HCT116 (cell line): Measurements from ENCODE around the gene GARIN5A. TPM values are rescaled to one million over a fixed set of nuclear protein-coding genes. Genes with fewer than 3 reads are reported as not detected.

Experiments used
- ATAC-seq: fragments of 200-7000 bp; cut with Tn5 transposase; 2 replicates; pipeline ENCODE4 v1.9.1; 2020; ENCODE audit warnings: mild to moderate bottlenecking, moderate library complexity
- BruUV-seq: library from RNA; stranded (reverse); fragments of 400-500 nt; replicated peaks from 2 replicates; lab custom pipeline; 2021; lab: Mats Ljungman, UMichigan
- CTCF ChIA-PET: fragments of 300-600 bp; sonication (Branson Sonifier 250); formaldehyde crosslinking; loops from one replicate; lab custom pipeline; 2021; ENCODE audit warnings: antibody characterized with exemption; lab: Charles Lee
- POLR2A ChIA-PET: fragments of 300-600, 350-600 bp; sonication (Branson Sonifier 250); formaldehyde crosslinking; loops from one replicate; lab custom pipeline; 2021; ENCODE audit warnings: antibody characterized with exemption; lab: Charles Lee
- RAD21 ChIA-PET, 2 experiments: fragments of 300-600 bp; sonication (Branson Sonifier 250); formaldehyde crosslinking; loops; one replicate each; lab custom pipeline; 2023; ENCODE audit warnings: low total read pairs in 2 of 2; ENCODE audit not compliant: uncharacterized antibody in 2 of 2, unreplicated experiment in 2 of 2, low non-redundant PET in 1 of 2; lab: Charles Lee
- DNase-seq: peaks from one replicate; pipeline ENCODE4 v3.0.0-alpha.2; 2010; ENCODE audit warnings: low read depth, low spot score
- H2AFZ ChIP-seq: fragments of 200-600 bp; shearing (Covaris generic), sonication (generic); 2 replicates; pipeline ENCODE4 v1.6.1; 2017; ENCODE audit warnings: low read depth, mixed run types, mixed read lengths, antibody characterized with exemption, low read length; ENCODE audit not compliant: poor library complexity, severe bottlenecking
- H3K27ac ChIP-seq: 2 replicates; pipeline ENCODE4 v1.5.1; 2012; ENCODE audit warnings: low read depth, low read length
- H3K27me3 ChIP-seq: fragments of 200-600 bp; sonication (generic); 2 replicates; pipeline ENCODE4 v1.6.1; 2016; ENCODE audit warnings: mixed run types, low read length, mixed read lengths; ENCODE audit not compliant: insufficient read depth
- H3K36me3 ChIP-seq, 2 experiments: fragments of 200-500 bp in 1 of 2; fragments of 200-600 bp in 1 of 2; sonication (Bioruptor generic) in 1 of 2; sonication (generic) in 1 of 2; 2 replicates each; pipeline versions ENCODE4 v1.5.1 to v1.6.1; 2014 to 2016; ENCODE audit warnings: low read length in 2 of 2, inconsistent platforms in 1 of 2, mixed read lengths in 1 of 2, mixed run types in 1 of 2; ENCODE audit not compliant: insufficient read depth in 2 of 2, control insufficient read depth in 1 of 2
- H3K4me1 ChIP-seq, 2 experiments: fragments of 200-600 bp in 1 of 2; sonication (generic) in 1 of 2; 2 replicates each; pipeline versions ENCODE4 v1.5.1 to v1.6.1; 2012 to 2017; ENCODE audit warnings: low read length in 2 of 2, inconsistent platforms in 1 of 2, mild to moderate bottlenecking in 1 of 2, mixed read lengths in 1 of 2, mixed run types in 1 of 2, moderate library complexity in 1 of 2; ENCODE audit not compliant: insufficient read depth in 2 of 2, control insufficient read depth in 1 of 2
- H3K4me2 ChIP-seq: fragments of 200-600 bp; sonication (generic); 2 replicates; pipeline ENCODE4 v1.6.1; 2017; ENCODE audit warnings: mixed run types, low read length, mixed read lengths
- H3K4me3 ChIP-seq, 2 experiments: fragments of 200-600 bp in 1 of 2; sonication (generic) in 1 of 2; replicated peaks in 1 of 2; 2 replicates each; pipeline ENCODE4 v1.5.1; 2011 to 2016; ENCODE audit warnings: low read length in 2 of 2, control low read depth in 1 of 2, low read depth in 1 of 2, mild to moderate bottlenecking in 1 of 2, mixed read lengths in 1 of 2, mixed run types in 1 of 2
- H3K79me2 ChIP-seq: fragments of 200-600 bp; sonication (generic); 2 replicates; pipeline ENCODE4 v1.6.1; 2017; ENCODE audit warnings: mild to moderate bottlenecking, mixed run types, low read length, moderate library complexity, mixed read lengths; ENCODE audit not compliant: insufficient read depth
- H3K9ac ChIP-seq: fragments of 200-600 bp; sonication (generic); 2 replicates; pipeline ENCODE4 v1.6.1; 2016; ENCODE audit warnings: low read length, mixed read lengths
- H3K9me2 ChIP-seq: fragments of 200-600 bp; sonication (generic), shearing (Covaris generic); 2 replicates; pipeline ENCODE4 v1.6.1; 2017; ENCODE audit warnings: mixed run types, mild to moderate bottlenecking, moderate library complexity; ENCODE audit not compliant: insufficient read depth
- H3K9me3 ChIP-seq, 2 experiments: fragments of 200-500 bp in 1 of 2; fragments of 200-600 bp in 1 of 2; sonication (Bioruptor generic) in 1 of 2; sonication (generic) in 1 of 2; 2 replicates each; pipeline ENCODE4 v1.6.1; 2014 to 2017; ENCODE audit warnings: low read length in 2 of 2, mixed read lengths in 2 of 2, inconsistent platforms in 1 of 2, low read depth in 1 of 2, mild to moderate bottlenecking in 1 of 2, mixed run types in 1 of 2, moderate library complexity in 1 of 2; ENCODE audit not compliant: control insufficient read depth in 1 of 2, insufficient read depth in 1 of 2
- H4K20me1 ChIP-seq: fragments of 200-600 bp; sonication (generic), shearing (Covaris generic); 2 replicates; pipeline ENCODE4 v1.6.1; 2017; ENCODE audit warnings: mixed run types, mild to moderate bottlenecking, moderate library complexity; ENCODE audit not compliant: insufficient read depth
- CBX3 ChIP-seq: IDR thresholded peaks from 2 replicates; pipeline ENCODE4 v1.6.1; 2012; ENCODE audit warnings: low read depth
- CEBPB ChIP-seq: IDR thresholded peaks from 2 replicates; pipeline ENCODE4 v1.6.1; 2012; ENCODE audit warnings: low read depth
- EGR1 ChIP-seq: IDR thresholded peaks from 2 replicates; pipeline ENCODE4 v1.6.1; 2012; ENCODE audit warnings: low read depth
- ELF1 ChIP-seq: IDR thresholded peaks from 2 replicates; pipeline ENCODE4 v1.6.1; 2012; ENCODE audit warnings: low read depth, borderline replicate concordance
- POLR2A ChIP-seq: IDR thresholded peaks from 2 replicates; pipeline ENCODE4 v1.7.0; 2011; ENCODE audit warnings: borderline replicate concordance; ENCODE audit not compliant: insufficient read depth, insufficient read length; ENCODE audit errors: extremely low read depth
- POLR2AphosphoS5 ChIP-seq: IDR thresholded peaks from 2 replicates; pipeline ENCODE4 v1.6.1; 2011; ENCODE audit warnings: mild to moderate bottlenecking, low read depth, low read length, moderate library complexity
- RAD21 ChIP-seq: IDR thresholded peaks from 2 replicates; pipeline ENCODE4 v1.6.1; 2012; ENCODE audit warnings: low read depth, mild to moderate bottlenecking
- SP1 ChIP-seq: IDR thresholded peaks from 2 replicates; pipeline ENCODE4 v1.6.1; 2012; ENCODE audit warnings: low read depth
- TCF7L2 ChIP-seq: IDR thresholded peaks from 2 replicates; pipeline ENCODE4 v1.7.0; 2011; ENCODE audit warnings: borderline replicate concordance, inconsistent platforms; ENCODE audit not compliant: insufficient read depth, insufficient read length; ENCODE audit errors: extremely low read depth
- YY1 ChIP-seq: IDR thresholded peaks from 2 replicates; pipeline ENCODE4 v1.6.1; 2011; ENCODE audit warnings: low read length, low read depth, moderate library complexity, mild to moderate bottlenecking; ENCODE audit not compliant: insufficient replicate concordance; ENCODE audit errors: extremely low read depth
- intact Hi-C: fragments of 100-400 bp; cut with micrococcal nuclease; formaldehyde crosslinking; loops from 2 replicates; pipeline ENCODE4 v1.10.0; 2022
- total RNA-seq: library from RNA; stranded (reverse); gene quantifications from one replicate; pipeline ENCODE4 v1.2.1, GENCODE V29; 2021; ENCODE audit not compliant: unreplicated experiment

The GARIN5A gene
- total RNA-seq, 1 experiment from 2014 or later = 12.2 TPM

DNA sequence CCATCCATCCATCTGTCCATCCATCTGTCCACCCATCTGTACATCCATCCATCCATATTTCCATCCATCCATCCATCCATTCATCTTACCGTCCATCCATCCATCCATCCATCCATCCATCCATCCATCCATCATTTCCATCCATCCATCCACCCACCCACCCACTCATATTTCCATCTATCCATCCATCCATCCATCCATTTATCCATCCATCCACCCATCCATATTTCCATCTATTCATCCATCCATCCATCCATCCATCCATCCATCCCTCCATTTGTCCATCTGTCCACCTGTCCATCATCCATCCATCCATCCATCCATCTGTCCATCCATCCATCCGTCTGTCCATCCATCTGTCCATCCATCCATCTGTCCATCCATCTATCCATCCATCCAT lies 20.7 kb downstream of the GARIN5A start:
- no peaks in the 10 kb centered on the region for H3K27me3 ChIP-seq
- no peaks in the 10 kb centered on the region for H3K9me2 ChIP-seq
- no peaks in the 10 kb centered on the region for H4K20me1 ChIP-seq
- H3K4me3 ChIP-seq = no peak overlapping the region
- H2AFZ ChIP-seq = no peak overlapping the region
- H3K9me3 ChIP-seq = no peaks in the 10 kb centered on the region
- BruUV-seq = no TSS peak
- CTCF ChIA-PET = no interaction called here
- H3K79me2 ChIP-seq = no peaks in the 10 kb centered on the region
- no peaks in the 10 kb centered on the region for H3K36me3 ChIP-seq
- no peak overlapping the region for H3K27ac ChIP-seq
- intact Hi-C loops = no loop called here
- RAD21 ChIA-PET = no interaction called here
- H3K4me2 ChIP-seq = no peak overlapping the region
- peaks cover 7 to 13% of the 10 kb centered on the region in 2 experiments for H3K4me1 ChIP-seq
- no peak for TF ChIP-seq POLR2AphosphoS5
- no peak for TF ChIP-seq CBX3
- no peak for TF ChIP-seq ELF1
- no peak for TF ChIP-seq RAD21
- TF ChIP-seq TCF7L2 = no peak
- TF ChIP-seq SP1 = no peak
- TF ChIP-seq POLR2A = no peak
- no peak for TF ChIP-seq EGR1
- no peak for TF ChIP-seq YY1
- POLR2A ChIA-PET = no interaction called here
- ATAC-seq (no peak), DNase-seq (no peak)
- H3K9ac ChIP-seq = no peak overlapping the region

GRCh38 chr19:50453243-50453642 lies 23.4 kb downstream of the GARIN5A start:
- no peak overlapping the region for H3K27ac ChIP-seq
- no peaks in the 10 kb centered on the region for H3K4me1 ChIP-seq
- H3K27me3 ChIP-seq = no peaks in the 10 kb centered on the region
- H4K20me1 ChIP-seq = no peaks in the 10 kb centered on the region
- POLR2A ChIA-PET = no interaction called here
- TF ChIP-seq CEBPB = no peak
- H2AFZ ChIP-seq = no peak overlapping the region
- no peak overlapping the region for H3K4me3 ChIP-seq
- intact Hi-C loops = no loop called here
- no peaks in the 10 kb centered on the region for H3K9me2 ChIP-seq
- H3K9ac ChIP-seq = no peak overlapping the region
- no peak overlapping the region for H3K4me2 ChIP-seq
- RAD21 ChIA-PET = no interaction called here
- no TSS peak for BruUV-seq
- H3K36me3 ChIP-seq = no peaks in the 10 kb centered on the region
- no peak for ATAC-seq
- no peak for DNase-seq
- CTCF ChIA-PET = no interaction called here
- H3K9me3 ChIP-seq = no peaks in the 10 kb centered on the region
- no peaks in the 10 kb centered on the region for H3K79me2 ChIP-seq
